Measurements from ENCODE around the gene POM121. TPM values are rescaled to one million over a fixed set of nuclear protein-coding genes. Genes with fewer than 3 reads are reported as not detected.
A peak's percentile ranks its signal among the peaks of the same experiment; 100 is the strongest.
"Not testable (repeated sequence)": the region's sequence is repeated elsewhere in the genome, so short reads cannot be mapped to it uniquely, and the experiment has no call there.

POM121 gene
- 10 to 100 TPM in 1 of 3 donors, 1 to 10 TPM in 2; 4.4 to 23.0 (median 7.4) TPM for polyA plus RNA-seq

- peak; percentile 84 to 86 (median 86) for DNase-seq
- Mint-ChIP-seq H3K4me3 (peak within 1 kb of the TSS; percentile 93 to 100 (median 98)), H3K27ac (peak within 1 kb of the TSS; percentile 96 to 100 (median 99)), H3K27me3 (ENCODE audit: low read depth in 3 of 3) (peaks cover 4 to 13% (median 10%) of the 10 kb centered on the region in 3 donors), H3K36me3 (peaks cover 15 to 30% (median 17%) of the 10 kb centered on the region in 3 donors), H3K9me3 (no peaks in the 10 kb centered on the region), H3K4me1 (peaks cover 31 to 47% of the 10 kb centered on the region in 2 donors)
These were observed at the start of gene POM121 for GRCh38 chr7:72924733-72925545. Gene POM121, plus strand, starts transcription at chr7:72925095. Its CDS starts 27 bp downstream, at chr7:72925122.

- H3K9me3 Mint-ChIP-seq; H3K36me3 Mint-ChIP-seq; H3K27me3 Mint-ChIP-seq (ENCODE audit: low read depth in 3 of 3): not testable (repeated sequence)
- DNase-seq, result peak; percentile 74 to 84 (median 76)
- Mint-ChIP-seq H3K27ac (peak overlapping the region; percentile 86 to 99 (median 93)), H3K4me3 (peak overlapping the region; percentile 82 to 98 (median 96)), H3K4me1 (peaks cover 21 to 22% of the 10 kb centered on the region in 2 donors)
These were observed 45.7 kb upstream of the POM121 start for GRCh38 chr7:72879079-72879736.

DNA sequence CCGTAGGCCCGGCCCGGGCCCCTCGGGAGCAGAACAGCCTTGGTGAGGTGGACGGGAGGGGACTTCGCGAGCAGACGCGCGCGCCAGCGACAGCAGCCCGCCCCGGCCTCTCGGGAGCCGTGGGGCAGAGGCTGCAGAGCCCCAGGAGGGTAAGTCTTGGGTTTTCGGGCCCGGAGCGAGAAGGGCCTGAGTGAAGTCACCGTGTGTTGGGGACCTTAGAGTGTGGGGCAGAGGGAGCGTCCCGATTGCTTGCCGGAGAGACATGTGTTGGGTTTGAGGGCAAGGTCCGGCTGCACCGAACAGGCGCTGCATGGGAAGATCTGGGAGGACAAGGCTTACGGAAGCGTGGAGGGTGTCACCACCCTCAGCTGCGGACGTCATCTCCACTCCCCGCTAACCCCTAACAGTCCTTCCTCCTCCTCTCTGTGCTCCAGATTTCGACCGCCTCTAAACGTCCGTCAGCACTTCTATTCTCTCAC is 45.1 kb upstream of the POM121 start:
- not testable (repeated sequence) for H3K36me3 Mint-ChIP-seq; H3K27me3 Mint-ChIP-seq (ENCODE audit: low read depth in 3 of 3); H3K9me3 Mint-ChIP-seq
- peaks cover 21 to 22% of the 10 kb centered on the region in 2 donors for H3K4me1 Mint-ChIP-seq
- H3K27ac Mint-ChIP-seq, result peak overlapping the region; percentile 91 to 99 (median 96)
- DNase-seq, result peak; percentile 60 to 70 (median 68)
- peak overlapping the region; percentile 95 to 98 (median 97) for H3K4me3 Mint-ChIP-seq

GRCh38 chr7:72891750-72892149 is 33.1 kb upstream of the POM121 start:
- peaks cover 7 to 19% of the 10 kb centered on the region in 2 donors for H3K4me1 Mint-ChIP-seq
- peak overlapping the region in 1 of 6 donors; percentile 63 for H3K27ac Mint-ChIP-seq
- H3K36me3 Mint-ChIP-seq, result peaks cover 10 to 21% (median 18%) of the 10 kb centered on the region in 3 donors
- not testable (repeated sequence) for H3K9me3 Mint-ChIP-seq; DNase-seq; H3K27me3 Mint-ChIP-seq (ENCODE audit: low read depth in 3 of 3); H3K4me3 Mint-ChIP-seq

DNA sequence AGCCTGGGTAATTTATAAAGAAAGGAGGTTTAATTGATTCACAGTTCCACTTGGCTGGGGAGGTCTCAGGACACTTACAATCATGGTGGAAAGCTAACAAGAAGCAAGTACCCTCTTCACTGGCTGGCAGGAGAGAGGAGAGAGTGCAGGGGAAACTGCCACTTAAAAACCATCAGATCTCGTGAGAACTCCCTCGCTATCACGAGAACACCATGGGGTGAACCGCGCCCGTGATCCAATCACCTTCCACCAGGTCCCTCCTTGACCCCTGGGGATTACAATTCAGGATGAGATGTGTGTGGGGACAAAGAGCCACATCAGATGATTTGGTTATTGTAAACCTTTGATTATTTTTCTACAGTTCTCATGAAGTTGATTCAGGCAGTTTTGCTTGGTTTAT is 20.2 kb upstream of the POM121 start:
- not testable (repeated sequence) for DNase-seq; H3K27me3 Mint-ChIP-seq (ENCODE audit: low read depth in 3 of 3); H3K4me3 Mint-ChIP-seq; H3K9me3 Mint-ChIP-seq
- Mint-ChIP-seq H3K36me3 (peaks cover 17 to 36% (median 21%) of the 10 kb centered on the region in 3 donors), H3K27ac (peak overlapping the region in 1 of 6 donors; percentile 45), H3K4me1 (peaks cover 2 to 39% of the 10 kb centered on the region in 2 donors)

DNA sequence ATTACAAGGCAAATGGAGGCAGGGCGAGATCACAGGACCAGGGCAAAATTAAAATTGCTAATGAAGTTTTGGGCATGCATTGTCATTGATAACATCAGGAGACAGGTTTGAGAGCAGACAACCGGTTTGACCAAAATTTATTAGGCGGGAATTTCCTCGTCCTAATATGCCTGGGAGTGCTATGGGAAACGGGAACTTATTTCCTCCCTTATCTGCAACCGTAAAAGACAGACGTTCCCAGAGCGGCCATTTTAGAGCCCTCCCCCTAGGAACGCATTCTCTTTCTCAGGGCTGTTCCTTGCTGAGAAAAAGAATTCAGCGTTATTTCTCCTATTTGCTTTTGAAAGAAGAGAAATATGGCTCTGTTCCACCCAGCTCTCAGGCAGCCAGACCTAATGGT is 16.5 kb upstream of the POM121 start:
- Mint-ChIP-seq H3K4me1 (peaks cover 2 to 39% of the 10 kb centered on the region in 2 donors), H3K36me3 (peaks cover 6 to 31% (median 19%) of the 10 kb centered on the region in 3 donors)
- DNase-seq; H3K4me3 Mint-ChIP-seq; H3K27me3 Mint-ChIP-seq (ENCODE audit: low read depth in 3 of 3); H3K9me3 Mint-ChIP-seq; H3K27ac Mint-ChIP-seq: not testable (repeated sequence)

- not testable (repeated sequence) for H3K27ac Mint-ChIP-seq; H3K9me3 Mint-ChIP-seq; DNase-seq; H3K4me3 Mint-ChIP-seq; H3K27me3 Mint-ChIP-seq (ENCODE audit: low read depth in 3 of 3)
- Mint-ChIP-seq H3K36me3 (peaks cover 6 to 35% (median 26%) of the 10 kb centered on the region in 3 donors), H3K4me1 (peaks cover 5 to 34% of the 10 kb centered on the region in 2 donors)
These were observed 13.5 kb upstream of the POM121 start for GRCh38 chr7:72911395-72911794.

GRCh38 chr7:72913750-72914149 is 11.1 kb upstream of the POM121 start:
- H3K9me3 Mint-ChIP-seq; DNase-seq; H3K27me3 Mint-ChIP-seq (ENCODE audit: low read depth in 3 of 3); H3K4me3 Mint-ChIP-seq: not testable (repeated sequence)
- Mint-ChIP-seq H3K36me3 (peaks cover 0 to 25% (median 17%) of the 10 kb centered on the region in 3 donors), H3K27ac (peak overlapping the region in 3 of 6 donors; percentile 19 to 85 (median 37)), H3K4me1 (peaks cover 6 to 20% of the 10 kb centered on the region in 2 donors)

- not testable (repeated sequence) for H3K9me3 Mint-ChIP-seq; H3K27me3 Mint-ChIP-seq (ENCODE audit: low read depth in 3 of 3); H3K4me3 Mint-ChIP-seq
- DNase-seq, result peak; percentile 13 to 30 (median 30)
- Mint-ChIP-seq H3K4me1 (peaks cover 6 to 14% of the 10 kb centered on the region in 2 donors), H3K27ac (peak overlapping the region in 5 of 6 donors; percentile 51 to 77 (median 58)), H3K36me3 (peaks cover 0 to 19% (median 13%) of the 10 kb centered on the region in 3 donors)
These were observed 10.0 kb upstream of the POM121 start for GRCh38 chr7:72914756-72915525.

DNA sequence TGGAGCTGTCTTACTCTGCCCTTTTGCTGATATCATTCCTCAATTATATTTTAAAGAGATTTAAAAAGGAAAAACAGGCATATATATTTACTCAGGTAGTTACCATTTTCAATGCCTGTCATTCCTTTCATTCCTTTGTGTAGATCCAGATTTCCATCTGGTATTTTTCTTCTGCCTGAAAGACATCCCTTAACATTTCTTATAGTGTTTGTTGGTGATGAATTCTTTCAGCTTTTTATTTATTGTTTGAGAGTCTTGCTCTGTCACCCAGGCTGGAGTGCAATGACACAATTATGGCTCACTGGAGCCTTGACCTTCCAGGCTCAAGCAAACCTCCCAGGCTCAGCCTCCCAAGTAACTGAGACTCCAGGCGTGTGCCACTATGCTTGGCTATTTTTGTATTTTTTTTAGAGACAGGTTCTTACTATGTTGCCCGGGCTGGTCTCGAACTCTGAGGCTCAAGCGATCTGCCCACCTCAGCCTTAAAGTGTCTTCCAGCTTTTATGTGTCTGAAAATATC is 5.6 kb upstream of the POM121 start:
- Mint-ChIP-seq H3K4me3 (no peak overlapping the region), H3K27me3 (ENCODE audit: low read depth in 3 of 3) (peaks cover 0 to 9% (median 1%) of the 10 kb centered on the region in 3 donors), H3K36me3 (peaks cover 0 to 4% (median 3%) of the 10 kb centered on the region in 3 donors), H3K9me3 (no peaks in the 10 kb centered on the region), H3K27ac (peak overlapping the region in 1 of 6 donors; percentile 1), H3K4me1 (peaks cover 13 to 19% of the 10 kb centered on the region in 2 donors)
- DNase-seq, result no peak

DNA sequence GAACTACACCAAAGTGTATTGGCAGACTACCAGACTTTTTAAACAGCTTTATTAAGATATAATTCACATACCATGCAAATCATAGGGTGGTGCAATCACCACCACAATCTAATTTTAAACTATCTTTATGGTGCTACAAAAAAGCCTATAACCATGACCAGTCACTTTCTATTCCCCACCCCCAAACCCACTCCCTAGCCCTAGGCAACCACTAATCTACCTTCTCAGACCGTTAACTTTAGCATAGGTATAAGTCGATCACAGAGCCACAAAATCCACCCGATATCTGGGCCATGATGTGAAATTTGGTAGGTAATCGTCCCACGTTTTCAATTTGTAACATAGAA is 536 bp upstream of the POM121 start:
- DNase-seq, result no peak
- H3K36me3 Mint-ChIP-seq, result peaks cover 11 to 24% (median 15%) of the 10 kb centered on the region in 3 donors
- H3K4me1 Mint-ChIP-seq, result peaks cover 31 to 42% of the 10 kb centered on the region in 2 donors
- peak overlapping the region; percentile 92 to 100 (median 98) for H3K4me3 Mint-ChIP-seq
- H3K27ac Mint-ChIP-seq, result peak overlapping the region; percentile 96 to 100 (median 99)
- peaks cover 4 to 15% (median 10%) of the 10 kb centered on the region in 3 donors for H3K27me3 Mint-ChIP-seq (ENCODE audit: low read depth in 3 of 3)
- H3K9me3 Mint-ChIP-seq, result no peaks in the 10 kb centered on the region

GRCh38 chr7:72925546-72926120 is 738 bp downstream of the POM121 start:
- Mint-ChIP-seq H3K9me3 (no peaks in the 10 kb centered on the region), H3K4me3 (peak overlapping the region; percentile 91 to 98 (median 93)), H3K36me3 (peaks cover 21 to 37% (median 22%) of the 10 kb centered on the region in 3 donors), H3K27me3 (ENCODE audit: low read depth in 3 of 3) (peaks cover 4 to 12% (median 10%) of the 10 kb centered on the region in 3 donors), H3K27ac (peak overlapping the region; percentile 94 to 97 (median 96)), H3K4me1 (peaks cover 31 to 47% of the 10 kb centered on the region in 2 donors)
- no peak for DNase-seq

GRCh38 chr7:72927791-72928190 is 2.9 kb downstream of the POM121 start:
- Mint-ChIP-seq H3K27ac (peak overlapping the region in 3 of 6 donors; percentile 30 to 95 (median 74)), H3K27me3 (ENCODE audit: low read depth in 3 of 3) (peaks cover 4 to 12% (median 10%) of the 10 kb centered on the region in 3 donors), H3K4me1 (peaks cover 31 to 47% of the 10 kb centered on the region in 2 donors), H3K36me3 (peaks cover 22 to 44% (median 23%) of the 10 kb centered on the region in 3 donors)
- H3K4me3 Mint-ChIP-seq, DNase-seq, H3K9me3 Mint-ChIP-seq: not testable (repeated sequence)

All from immature natural killer cell (primary cell).